HG03457 (cell line): ENCODE data around the gene NIBAN1.

ENCODE experiments used
- ATAC-seq: cut with Tn5 transposase; IDR thresholded peaks from one replicate; pipeline ENCODE4 v1.9.1; 2021; ENCODE audit warnings: moderate number of reproducible peaks; ENCODE audit not compliant: unreplicated experiment

The NIBAN1 gene

GRCh38 chr1:184947497-184948256, 26.6 kb downstream of the NIBAN1 start:
- no peak for ATAC-seq

GRCh38 chr1:184945678-184946412, 28.5 kb downstream of the NIBAN1 start:
- ATAC-seq: no peak

GRCh38 chr1:184945029-184945428, 29.3 kb downstream of the NIBAN1 start:
- ATAC-seq: peak; percentile 54

GRCh38 chr1:184943998-184944397, 30.3 kb downstream of the NIBAN1 start:
- ATAC-seq: no peak

GRCh38 chr1:184941735-184942134, 32.6 kb downstream of the NIBAN1 start:
- ATAC-seq: peak; percentile 43

GRCh38 chr1:184941410-184941733, 32.9 kb downstream of the NIBAN1 start:
- no peak for ATAC-seq

GRCh38 chr1:184940694-184941409, 33.5 kb downstream of the NIBAN1 start:
- no peak for ATAC-seq

GRCh38 chr1:184940226-184940625, 34.1 kb downstream of the NIBAN1 start:
- ATAC-seq: no peak

GRCh38 chr1:184937729-184938128, 36.6 kb downstream of the NIBAN1 start:
- no peak for ATAC-seq

GRCh38 chr1:184935920-184936798, 38.1 kb downstream of the NIBAN1 start:
- no peak for ATAC-seq

GRCh38 chr1:184933944-184934343, 40.4 kb downstream of the NIBAN1 start:
- ATAC-seq: no peak

- no peak for ATAC-seq
Observed at GRCh38 chr1:184932319-184932718, 42.0 kb downstream of the NIBAN1 start.

GRCh38 chr1:184931566-184931965, 42.7 kb downstream of the NIBAN1 start:
- ATAC-seq: no peak

GRCh38 chr1:184930645-184931044, 43.7 kb downstream of the NIBAN1 start:
- ATAC-seq: no peak

GRCh38 chr1:184930232-184930631, 44.1 kb downstream of the NIBAN1 start:
- no peak for ATAC-seq

GRCh38 chr1:184929711-184930202, 44.6 kb downstream of the NIBAN1 start:
- no peak for ATAC-seq

- no peak for ATAC-seq
Observed at GRCh38 chr1:184928394-184928793, 45.9 kb downstream of the NIBAN1 start.
